ENCODE data around the gene B3GAT1.

GRCh38 chr11:134429106-134429505 lies 17.1 kb upstream of the B3GAT1 start:
- TF ChIP-seq YY1 (IDR thresholded peaks at IDR 0.05; ENCODE audit: insufficient read depth, insufficient read length) (no peak), SUZ12 (IDR thresholded peaks at IDR 0.05; ENCODE audit: extremely low read depth, insufficient read depth, insufficient read length) (no peak), ZNF274 (IDR thresholded peaks at IDR 0.05; ENCODE audit: low read depth, low read length) (no peak)

All from NT2/D1 (cell line).